ENCODE measurements around the gene ACER2. TPM values are rescaled to one million over a fixed set of nuclear protein-coding genes. Genes with fewer than 3 reads are reported as not detected.

ACER2 gene
- total RNA-seq, 4 donors from 2014 or later, result 1.8 to 4.1 (median 2.6) TPM

DNA sequence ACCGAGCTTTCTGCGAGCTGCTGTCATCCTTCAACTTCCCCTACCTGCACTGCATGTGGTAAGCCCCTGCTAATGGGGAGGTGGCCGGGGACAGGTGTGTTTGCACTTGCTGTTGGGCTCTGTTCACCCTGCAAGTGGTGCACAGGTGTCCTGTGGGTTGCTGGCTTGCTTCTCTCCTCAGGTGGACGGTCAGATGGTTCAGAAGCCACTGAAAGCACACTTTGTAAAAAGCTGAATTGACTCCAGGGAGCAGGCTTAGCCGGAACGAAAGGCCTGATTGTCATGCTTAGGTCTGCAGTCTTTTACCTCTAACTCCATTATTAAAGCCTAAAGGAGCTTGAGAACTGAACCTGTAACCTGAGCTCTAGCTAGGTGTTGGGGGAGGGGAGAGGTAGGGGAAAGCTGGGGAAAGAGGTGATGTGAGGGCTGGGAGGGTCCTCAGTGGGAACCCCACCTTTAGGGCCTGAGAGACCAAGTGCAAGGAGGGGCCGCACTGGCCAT lies 37.6 kb downstream of the ACER2 start:
- H3K4me1 ChIP-seq, result peaks cover 0 to 1% (median 0%) of the 10 kb centered on the region in 4 donors
- TF ChIP-seq POLR2A (IDR thresholded peaks at IDR 0.05; ENCODE audit: low read depth) (no peak), EP300 (IDR thresholded peaks at IDR 0.05) (no peak), POLR2AphosphoS5 (IDR thresholded peaks at IDR 0.05) (no peak)
- TF ChIP-seq, protein P1, sequence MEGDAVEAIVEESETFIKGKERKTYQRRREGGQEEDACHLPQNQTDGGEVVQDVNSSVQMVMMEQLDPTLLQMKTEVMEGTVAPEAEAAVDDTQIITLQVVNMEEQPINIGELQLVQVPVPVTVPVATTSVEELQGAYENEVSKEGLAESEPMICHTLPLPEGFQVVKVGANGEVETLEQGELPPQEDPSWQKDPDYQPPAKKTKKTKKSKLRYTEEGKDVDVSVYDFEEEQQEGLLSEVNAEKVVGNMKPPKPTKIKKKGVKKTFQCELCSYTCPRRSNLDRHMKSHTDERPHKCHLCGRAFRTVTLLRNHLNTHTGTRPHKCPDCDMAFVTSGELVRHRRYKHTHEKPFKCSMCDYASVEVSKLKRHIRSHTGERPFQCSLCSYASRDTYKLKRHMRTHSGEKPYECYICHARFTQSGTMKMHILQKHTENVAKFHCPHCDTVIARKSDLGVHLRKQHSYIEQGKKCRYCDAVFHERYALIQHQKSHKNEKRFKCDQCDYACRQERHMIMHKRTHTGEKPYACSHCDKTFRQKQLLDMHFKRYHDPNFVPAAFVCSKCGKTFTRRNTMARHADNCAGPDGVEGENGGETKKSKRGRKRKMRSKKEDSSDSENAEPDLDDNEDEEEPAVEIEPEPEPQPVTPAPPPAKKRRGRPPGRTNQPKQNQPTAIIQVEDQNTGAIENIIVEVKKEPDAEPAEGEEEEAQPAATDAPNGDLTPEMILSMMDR (IDR thresholded peaks at IDR 0.05), result no peak
- 92% methylated on average over 7 of the region's 7 CpGs for whole genome bisulfite sequencing
- no peak overlapping the region for H3K27ac ChIP-seq (replicated peaks in 1 of 4)
- intact Hi-C loops (cut with DNase I), result no loop called here
- H3K27me3 ChIP-seq, result no peaks in the 10 kb centered on the region
- H3K4me3 ChIP-seq, result no peak overlapping the region
- DNase-seq (ENCODE audit: extremely low spot score), result no peak
- H3K9me3 ChIP-seq, result no peaks in the 10 kb centered on the region
- peaks cover 0 to 44% (median 18%) of the 10 kb centered on the region in 4 donors for H3K36me3 ChIP-seq

DNA sequence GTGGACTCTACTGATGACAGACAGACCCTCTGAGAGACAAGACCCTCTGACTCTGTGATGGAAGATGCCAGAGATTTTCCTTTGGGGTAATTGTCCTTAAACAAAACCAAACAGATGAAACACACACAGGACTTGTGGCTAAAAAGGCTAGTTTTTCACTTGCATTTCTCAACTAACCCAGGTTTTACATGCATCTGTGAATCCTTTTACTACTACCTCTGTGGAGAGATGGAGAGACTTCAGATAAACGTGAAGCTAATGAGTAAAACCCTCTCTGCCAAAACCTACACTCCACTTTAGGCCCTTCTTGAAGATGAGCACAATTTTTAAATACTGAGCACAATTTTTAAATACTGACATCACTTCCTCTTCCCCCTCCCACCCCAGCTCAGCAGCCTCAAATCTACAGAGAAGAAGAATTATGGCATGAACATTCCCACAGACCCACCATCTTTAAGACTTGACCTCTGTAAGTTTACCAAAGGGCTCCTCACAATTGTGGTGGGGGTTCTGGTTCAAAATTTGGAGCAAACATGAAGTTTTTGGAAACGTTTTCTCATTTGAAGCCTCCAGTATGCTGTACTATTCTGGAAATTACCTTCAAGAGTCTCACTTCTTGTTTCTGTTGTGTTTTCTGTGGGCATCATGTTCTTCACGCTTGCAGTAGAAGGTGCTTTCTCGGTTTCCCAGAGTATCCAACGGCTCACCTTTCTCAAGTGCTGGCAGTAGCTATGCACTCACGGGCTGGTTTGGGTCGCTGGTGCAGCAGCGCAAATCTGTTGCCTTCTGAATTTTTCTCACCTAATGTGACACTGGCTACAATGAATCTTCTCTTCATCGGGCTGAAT lies 42.7 kb downstream of the ACER2 start:
- 95% methylated on average over 9 of the region's 9 CpGs for WGBS
- peaks cover 0 to under 1% (median 0%) of the 10 kb centered on the region in 4 donors for H3K4me1 ChIP-seq
- no peak overlapping the region for H3K4me3 ChIP-seq
- H3K36me3 ChIP-seq, result peaks cover 0 to 34% (median 13%) of the 10 kb centered on the region in 4 donors
- no peaks in the 10 kb centered on the region for H3K9me3 ChIP-seq
- TF ChIP-seq, protein P1 (IDR thresholded peaks at IDR 0.05), result no peak
- TF ChIP-seq POLR2AphosphoS5 (IDR thresholded peaks at IDR 0.05) (no peak), EP300 (IDR thresholded peaks at IDR 0.05) (no peak), POLR2A (IDR thresholded peaks at IDR 0.05; ENCODE audit: low read depth) (no peak)
- intact Hi-C loops (cut with DNase I), result loop anchor here (10.0 kb wide), 2 partner anchors 277 to 357 kb away; no protein-coding TSS in a partner anchor
- H3K27ac ChIP-seq (replicated peaks in 1 of 4), result no peak overlapping the region
- no peaks in the 10 kb centered on the region for H3K27me3 ChIP-seq
- no peak for DNase-seq (ENCODE audit: extremely low spot score)

DNA sequence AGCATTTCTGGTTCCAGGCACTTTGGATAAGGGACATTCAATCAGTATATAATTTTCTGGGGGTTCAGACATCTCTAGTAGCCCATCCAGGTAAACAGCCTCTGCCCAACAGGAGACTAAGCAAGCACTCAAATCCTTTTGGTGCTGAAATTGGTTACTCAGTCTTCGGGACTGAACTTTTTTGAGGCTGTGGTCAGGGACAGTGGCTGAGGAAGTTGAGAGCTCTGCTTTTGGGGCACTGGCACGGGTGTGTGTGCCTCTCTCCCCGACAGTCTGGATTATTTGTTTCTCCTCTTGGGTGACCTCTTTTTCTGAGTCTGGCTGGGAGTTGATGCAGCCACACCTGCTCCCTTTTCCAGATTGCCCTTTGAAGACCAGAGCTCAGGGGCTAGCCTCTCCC lies 47.6 kb downstream of the ACER2 start:
- intact Hi-C loops (cut with DNase I), result loop anchor here (2.0 to 10.0 kb wide), 4 partner anchors 76 to 409 kb away; partner anchors contain the start of genes RPS6 and RRAGA
- peaks cover 0 to 7% (median 3%) of the 10 kb centered on the region in 4 donors for H3K36me3 ChIP-seq
- no peaks in the 10 kb centered on the region for H3K27me3 ChIP-seq
- 68% methylated on average over 3 of the region's 3 CpGs for WGBS
- no peak overlapping the region for H3K27ac ChIP-seq (replicated peaks in 1 of 4)
- TF ChIP-seq POLR2AphosphoS5 (IDR thresholded peaks at IDR 0.05) (no peak), EP300 (IDR thresholded peaks at IDR 0.05) (no peak), POLR2A (IDR thresholded peaks at IDR 0.05; ENCODE audit: low read depth) (no peak)
- TF ChIP-seq, protein P1 (IDR thresholded peaks at IDR 0.05), result no peak
- no peaks in the 10 kb centered on the region for H3K9me3 ChIP-seq
- H3K4me3 ChIP-seq, result no peak overlapping the region
- peaks cover 4 to 13% (median 10%) of the 10 kb centered on the region in 4 donors for H3K4me1 ChIP-seq
- no peak for DNase-seq (ENCODE audit: extremely low spot score)

DNA sequence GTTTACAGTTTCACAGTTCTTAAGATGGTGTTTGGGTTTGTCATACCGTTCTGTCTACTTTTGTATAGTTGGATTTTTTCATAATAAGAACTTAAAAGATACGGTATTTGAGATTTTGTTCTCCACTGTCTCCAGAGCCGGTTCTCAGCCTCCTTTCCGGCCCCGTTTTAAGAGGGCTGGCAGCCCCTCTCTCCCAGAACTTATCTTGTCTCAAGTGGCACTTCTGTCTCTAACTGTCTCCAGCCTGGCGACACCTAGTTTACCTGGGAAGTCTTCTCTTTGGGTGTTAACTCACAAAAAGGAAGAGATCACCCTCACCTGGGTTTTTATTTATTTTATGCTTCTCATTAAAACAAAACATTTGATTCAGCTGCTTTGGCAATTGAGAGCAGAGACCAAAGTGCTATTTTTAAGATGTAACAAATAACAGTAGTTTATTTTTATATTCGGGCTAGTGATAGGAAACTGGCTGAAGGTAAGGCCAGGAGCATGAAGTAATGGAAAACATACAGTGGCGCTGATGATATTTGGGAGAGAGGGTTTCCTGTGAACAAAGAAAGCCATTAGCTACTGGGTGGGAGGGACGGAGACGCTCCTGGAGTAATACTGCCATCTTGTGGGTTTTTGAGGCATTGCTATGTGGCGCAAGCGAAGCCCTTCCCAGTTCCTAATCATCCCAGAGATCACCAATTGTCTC lies 48.3 kb downstream of the ACER2 start:
- Histone ChIP-seq H3K27ac (replicated peaks in 1 of 4) (peak overlapping the region in 3 of 4 donors; percentile 6 to 30 (median 28)), H3K36me3 (no peaks in the 10 kb centered on the region), H3K4me3 (peak overlapping the region in 2 of 4 donors; percentile 20 to 31), H3K27me3 (no peaks in the 10 kb centered on the region), H3K9me3 (no peaks in the 10 kb centered on the region), H3K4me1 (peaks cover 4 to 13% (median 10%) of the 10 kb centered on the region in 4 donors)
- peak; percentile 93 for DNase-seq (ENCODE audit: extremely low spot score)
- intact Hi-C loops (cut with DNase I), result loop anchor here (2.0 to 10.0 kb wide), 4 partner anchors 76 to 410 kb away; partner anchors contain the start of genes RPS6 and RRAGA
- 30% methylated on average over 12 of the region's 12 CpGs for WGBS
- TF ChIP-seq, protein P1 (IDR thresholded peaks at IDR 0.05), result peak; percentile 94 to 100 (median 95)
- TF ChIP-seq POLR2A (IDR thresholded peaks at IDR 0.05; ENCODE audit: low read depth), result no peak
- TF ChIP-seq EP300 (IDR thresholded peaks at IDR 0.05), result no peak
- TF ChIP-seq POLR2AphosphoS5 (IDR thresholded peaks at IDR 0.05), result peak; percentile 39 to 62

Data from esophagus muscularis mucosa (tissue), 4 donors.